Measurements from ENCODE around the gene LAMA5.

DNA sequence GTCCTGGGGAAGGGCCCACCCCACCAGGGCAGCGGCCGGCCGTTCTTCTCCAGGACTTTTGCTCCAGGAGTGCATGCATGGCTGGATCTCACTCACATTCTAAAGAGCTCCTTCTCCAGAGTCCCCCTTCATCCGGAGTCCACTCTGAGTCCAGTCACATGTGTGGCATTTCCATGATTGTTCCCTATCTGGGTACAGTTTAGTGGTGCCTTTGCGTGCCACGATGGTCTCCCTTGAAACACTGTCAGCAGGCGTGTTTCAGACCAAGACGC is 107.9 kb downstream of the LAMA5 start:
- TF ChIP-seq CTCF (IDR thresholded peaks at IDR 0.05 in 2 of 3, conservative IDR thresholded peaks at IDR 0.05 in 1 of 3; ENCODE audit: borderline replicate concordance in 1 of 3, insufficient read depth in 1 of 3, low read depth in 2 of 3, low read length in 2 of 3) (no peak), YY1 (IDR thresholded peaks at IDR 0.05; ENCODE audit: extremely low read depth, insufficient replicate concordance, low read depth, low read length) (no peak), CEBPB (IDR thresholded peaks at IDR 0.05; ENCODE audit: low read depth) (no peak), EZH2 (IDR thresholded peaks at IDR 0.05) (no peak)
